ENCODE data around the gene CACNB4. TPM values are rescaled to one million over a fixed set of nuclear protein-coding genes. Genes with fewer than 3 reads are reported as not detected.
"Not testable (repeated sequence)": the region's sequence is repeated elsewhere in the genome, so short reads cannot be mapped to it uniquely, and the experiment has no call there.

The CACNB4 gene
- total RNA-seq, 2 donors from 2014 or later = 15.4 to 40.6 TPM

DNA sequence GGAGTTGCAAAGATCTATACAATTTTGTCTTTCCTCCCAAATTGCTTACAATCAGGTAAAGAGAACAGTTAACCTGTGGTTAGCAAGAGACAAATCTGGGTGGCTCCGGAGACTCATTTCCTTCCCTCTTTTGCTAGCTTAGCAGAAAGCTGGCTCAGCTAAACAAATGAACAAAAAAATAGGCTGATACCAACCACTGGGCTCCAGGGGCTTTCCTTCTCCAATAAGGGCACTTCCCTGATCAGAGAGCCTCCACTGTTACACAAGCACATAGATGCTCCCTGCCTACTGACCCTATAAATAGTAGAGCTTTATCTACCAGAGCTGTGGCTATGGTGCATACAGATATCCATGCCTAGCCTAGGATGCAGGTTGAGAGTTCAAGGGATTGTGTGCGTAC is 180.5 kb downstream of the CACNB4 start:
- WGBS = 92% methylated on average over 2 of the region's 2 CpGs
- Histone ChIP-seq H3K9me3 (no peaks in the 10 kb centered on the region), H3K36me3 (no peaks in the 10 kb centered on the region), H3K27me3 (replicated peaks; ENCODE audit: insufficient read depth) (no peaks in the 10 kb centered on the region), H3K4me3 (no peak overlapping the region), H3K4me1 (replicated peaks) (no peaks in the 10 kb centered on the region), H3K27ac (no peak overlapping the region)
- intact Hi-C loops (cut with DNase I) = no loop called here
- TF ChIP-seq, protein P1, sequence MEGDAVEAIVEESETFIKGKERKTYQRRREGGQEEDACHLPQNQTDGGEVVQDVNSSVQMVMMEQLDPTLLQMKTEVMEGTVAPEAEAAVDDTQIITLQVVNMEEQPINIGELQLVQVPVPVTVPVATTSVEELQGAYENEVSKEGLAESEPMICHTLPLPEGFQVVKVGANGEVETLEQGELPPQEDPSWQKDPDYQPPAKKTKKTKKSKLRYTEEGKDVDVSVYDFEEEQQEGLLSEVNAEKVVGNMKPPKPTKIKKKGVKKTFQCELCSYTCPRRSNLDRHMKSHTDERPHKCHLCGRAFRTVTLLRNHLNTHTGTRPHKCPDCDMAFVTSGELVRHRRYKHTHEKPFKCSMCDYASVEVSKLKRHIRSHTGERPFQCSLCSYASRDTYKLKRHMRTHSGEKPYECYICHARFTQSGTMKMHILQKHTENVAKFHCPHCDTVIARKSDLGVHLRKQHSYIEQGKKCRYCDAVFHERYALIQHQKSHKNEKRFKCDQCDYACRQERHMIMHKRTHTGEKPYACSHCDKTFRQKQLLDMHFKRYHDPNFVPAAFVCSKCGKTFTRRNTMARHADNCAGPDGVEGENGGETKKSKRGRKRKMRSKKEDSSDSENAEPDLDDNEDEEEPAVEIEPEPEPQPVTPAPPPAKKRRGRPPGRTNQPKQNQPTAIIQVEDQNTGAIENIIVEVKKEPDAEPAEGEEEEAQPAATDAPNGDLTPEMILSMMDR (IDR thresholded peaks at IDR 0.05) = no peak
- TF ChIP-seq POLR2AphosphoS5 (IDR thresholded peaks at IDR 0.05) = no peak
- TF ChIP-seq POLR2A (IDR thresholded peaks at IDR 0.05) = no peak
- DNase-seq (ENCODE audit: low spot score) = no peak

DNA sequence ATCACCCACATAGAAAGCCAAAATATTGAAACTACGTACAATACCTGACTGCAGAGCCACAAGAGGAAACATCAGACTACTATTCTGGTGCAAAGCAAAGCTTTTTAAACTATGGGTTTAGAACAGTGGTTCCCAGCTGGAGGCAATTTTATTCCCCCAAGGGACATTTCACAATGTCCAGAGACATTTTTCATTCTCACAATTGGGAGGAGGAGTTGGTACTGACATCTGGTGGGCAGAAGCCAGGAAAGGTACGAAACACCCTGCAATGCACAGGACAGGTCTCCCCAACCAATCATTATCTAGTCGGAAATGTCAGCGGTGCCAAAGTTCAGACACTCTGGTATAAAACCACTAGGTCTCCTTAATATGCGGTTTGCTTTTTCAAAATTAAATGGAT is 182.2 kb downstream of the CACNB4 start:
- intact Hi-C loops (cut with DNase I) = no loop called here
- TF ChIP-seq POLR2A (IDR thresholded peaks at IDR 0.05) (no peak), POLR2AphosphoS5 (IDR thresholded peaks at IDR 0.05) (no peak)
- TF ChIP-seq, protein P1 (IDR thresholded peaks at IDR 0.05) = no peak
- no peaks in the 10 kb centered on the region for H3K9me3 ChIP-seq
- H3K4me1 ChIP-seq (replicated peaks) = no peaks in the 10 kb centered on the region
- DNase-seq (ENCODE audit: low spot score) = no peak
- WGBS = 79% methylated on average over 5 of the region's 5 CpGs
- H3K27me3 ChIP-seq (replicated peaks; ENCODE audit: insufficient read depth) = no peaks in the 10 kb centered on the region
- H3K27ac ChIP-seq = no peak overlapping the region
- no peak overlapping the region for H3K4me3 ChIP-seq
- no peaks in the 10 kb centered on the region for H3K36me3 ChIP-seq

DNA sequence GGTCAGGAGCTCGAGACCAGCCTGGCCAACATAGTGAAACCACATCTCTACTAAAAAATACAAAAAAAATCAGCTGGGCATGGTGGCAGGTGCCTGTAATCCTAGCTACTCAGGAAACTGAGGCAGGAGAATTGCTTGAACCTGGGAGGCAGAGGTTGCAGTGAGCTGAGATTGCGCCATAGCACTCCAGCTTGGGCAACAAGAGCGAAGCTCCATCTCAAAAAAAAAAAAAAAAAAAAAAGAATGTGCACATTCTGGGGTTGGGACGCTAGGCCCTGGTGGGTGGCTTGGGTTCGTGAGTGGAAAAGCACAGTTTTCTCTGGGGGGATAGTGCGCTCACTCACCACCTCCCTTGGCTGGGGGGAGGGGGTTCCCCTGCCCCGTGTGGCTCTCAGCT is 183.2 kb downstream of the CACNB4 start:
- H3K4me3 ChIP-seq; H3K4me1 ChIP-seq (replicated peaks); intact Hi-C loops (cut with DNase I); H3K27me3 ChIP-seq (replicated peaks; ENCODE audit: insufficient read depth); H3K36me3 ChIP-seq; DNase-seq (ENCODE audit: low spot score); H3K9me3 ChIP-seq; H3K27ac ChIP-seq: not testable (repeated sequence)
- 95% methylated on average over 6 of the region's 7 CpGs for WGBS

DNA sequence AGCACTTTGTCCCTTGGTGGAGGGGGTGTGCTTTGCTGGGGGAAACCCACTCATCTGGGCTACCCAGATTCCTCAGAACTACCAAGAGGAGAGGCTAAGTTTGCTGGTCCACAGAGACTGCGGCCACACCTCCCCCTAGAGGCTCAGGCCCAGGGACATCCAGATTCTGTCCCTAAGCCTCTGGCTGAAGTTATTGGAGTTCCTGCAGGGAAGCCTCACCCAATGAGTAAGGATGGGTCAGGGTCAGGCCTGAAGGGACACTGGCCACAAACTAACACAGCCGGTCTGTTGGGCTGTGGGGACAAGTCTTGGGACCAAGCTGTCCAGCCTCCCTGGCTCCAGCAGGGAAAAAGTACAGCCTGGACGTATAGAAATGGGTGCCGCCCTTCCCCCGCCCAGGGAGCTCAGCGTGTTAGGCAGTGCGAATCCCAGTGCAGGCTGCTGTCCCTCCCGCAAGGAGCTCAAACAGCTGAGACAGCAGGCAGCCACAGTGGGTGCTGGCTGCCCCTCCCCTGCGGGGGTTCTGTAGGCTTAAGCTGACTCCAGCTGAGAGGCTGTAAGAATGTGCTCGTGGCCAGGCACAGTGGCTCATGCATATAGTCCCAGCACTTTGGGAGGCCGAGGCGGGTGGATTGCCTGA is 183.7 kb downstream of the CACNB4 start:
- H3K36me3 ChIP-seq = no peaks in the 10 kb centered on the region
- H3K9me3 ChIP-seq = no peaks in the 10 kb centered on the region
- no peak for DNase-seq (ENCODE audit: low spot score)
- intact Hi-C loops (cut with DNase I) = no loop called here
- 95% methylated on average over 7 of the region's 12 CpGs for WGBS
- H3K27ac ChIP-seq = no peak overlapping the region
- no peaks in the 10 kb centered on the region for H3K4me1 ChIP-seq (replicated peaks)
- TF ChIP-seq, protein P1 (IDR thresholded peaks at IDR 0.05) = no peak
- no peak for TF ChIP-seq POLR2AphosphoS5 (IDR thresholded peaks at IDR 0.05)
- no peak for TF ChIP-seq POLR2A (IDR thresholded peaks at IDR 0.05)
- H3K27me3 ChIP-seq (replicated peaks; ENCODE audit: insufficient read depth) = no peaks in the 10 kb centered on the region
- H3K4me3 ChIP-seq = no peak overlapping the region

DNA sequence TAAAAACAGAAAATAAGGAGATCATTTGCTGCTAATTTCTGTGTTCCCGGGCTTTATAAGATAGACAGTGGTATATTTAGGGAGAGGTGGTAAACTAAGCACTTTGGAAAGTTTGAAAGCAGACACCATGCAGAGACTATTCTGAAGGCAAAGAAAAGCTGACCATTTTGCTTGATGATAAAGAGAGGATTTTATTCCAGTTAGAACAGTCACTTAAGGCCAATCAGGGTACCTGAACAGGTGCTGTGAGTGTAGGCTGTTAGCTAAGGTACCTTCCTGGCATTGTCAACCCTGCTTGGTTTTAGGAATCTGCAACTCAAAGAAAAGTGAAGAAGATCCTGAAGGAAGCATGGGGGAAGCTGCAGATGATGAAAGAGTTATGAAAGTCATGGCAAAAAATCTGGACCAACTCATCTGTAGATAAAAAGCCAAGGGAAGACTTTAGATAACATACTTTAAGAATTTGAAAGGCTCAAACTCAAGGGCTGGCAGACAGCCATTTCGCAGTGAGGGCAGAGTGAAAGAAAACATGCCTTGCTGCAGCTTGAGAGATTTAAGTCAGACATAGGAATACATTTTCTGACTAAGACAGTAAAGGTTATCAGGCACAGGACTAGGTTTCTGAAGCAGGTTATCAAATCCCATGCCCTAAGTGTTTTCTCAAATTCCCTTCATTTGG is 190.5 kb downstream of the CACNB4 start:
- DNase-seq (ENCODE audit: low spot score) = no peak
- Histone ChIP-seq H3K27ac (no peak overlapping the region), H3K4me1 (replicated peaks) (no peaks in the 10 kb centered on the region), H3K27me3 (replicated peaks; ENCODE audit: insufficient read depth) (no peaks in the 10 kb centered on the region), H3K9me3 (no peaks in the 10 kb centered on the region), H3K36me3 (no peaks in the 10 kb centered on the region), H3K4me3 (no peak overlapping the region)
- TF ChIP-seq POLR2A (IDR thresholded peaks at IDR 0.05) (no peak), POLR2AphosphoS5 (IDR thresholded peaks at IDR 0.05) (no peak)
- TF ChIP-seq, protein P1 (IDR thresholded peaks at IDR 0.05) = no peak
- 85% methylated on average over 2 of the region's 2 CpGs for WGBS
- intact Hi-C loops (cut with DNase I) = no loop called here

Data from prostate gland (tissue), 2 donors.